Prostate gland (tissue), 2 donors: ENCODE data around the gene SMIM1. TPM values are rescaled to one million over a fixed set of nuclear protein-coding genes. Genes with fewer than 3 reads are reported as not detected.
"Not testable (repeated sequence)": the region's sequence is repeated elsewhere in the genome, so short reads cannot be mapped to it uniquely, and the experiment has no call there.

ENCODE experiments used
- DNase-seq: peaks from one replicate; pipeline ENCODE4 v3.0.0-alpha.2; 2019; ENCODE audit warnings: low spot score
- H3K27ac ChIP-seq, 2 donors: fragments of 200-600 bp; sonication (generic); 2 replicates each; pipeline ENCODE4 v1.5.1; 2017 to 2019
- H3K27me3 ChIP-seq: fragments of 200-600 bp; sonication (generic); replicated peaks from 2 replicates; pipeline ENCODE4 v1.5.1; 2019; ENCODE audit not compliant: insufficient read depth
- H3K36me3 ChIP-seq, 2 donors: fragments of 200-600 bp; sonication (generic); 1 replicate in 1 of 2; 2 replicates in 1 of 2; pipeline versions ENCODE4 v1.5.1 to v1.8.1; 2017 to 2019
- H3K4me1 ChIP-seq: fragments of 200-600 bp; sonication (generic); replicated peaks from 2 replicates; pipeline ENCODE4 v1.5.1; 2019
- H3K4me3 ChIP-seq, 2 donors: fragments of 200-600 bp; sonication (generic); 2 replicates each; pipeline ENCODE4 v1.5.1; 2017 to 2019
- H3K9me3 ChIP-seq: fragments of 200-600 bp; sonication (generic); 2 replicates; pipeline ENCODE4 v1.5.1; 2017
- CTCF ChIP-seq, 4 experiments: fragments of 200-600 bp in 2 of 4; fragments of 450-650 bp in 2 of 4; sonication (generic) in 2 of 4; IDR thresholded peaks; 1 replicate in 3 of 4; 2 replicates in 1 of 4; pipeline ENCODE4 v1.5.1; 2016 to 2019; ENCODE audit warnings: antibody characterized with exemption in 4 of 4, mild to moderate bottlenecking in 2 of 4, moderate library complexity in 2 of 4
- POLR2A ChIP-seq: fragments of 450-650 bp; IDR thresholded peaks from one replicate; pipeline ENCODE4 v1.6.1; 2016; ENCODE audit warnings: antibody characterized with exemption, mild to moderate bottlenecking
- POLR2AphosphoS5 ChIP-seq: sonication (generic); formaldehyde crosslinking; IDR thresholded peaks from one replicate; pipeline ENCODE4 v1.6.1; 2017; ENCODE audit warnings: antibody characterized with exemption
- WGBS: methylation state at CpG from one replicate; pipeline ENCODE4 v1.1.5; 2018; 5-methylcytosine and 5-hydroxymethylcytosine counted together
- intact Hi-C: fragments of 100-400 bp; cut with DNase I; formaldehyde crosslinking; loops from one replicate; pipeline ENCODE4 v1.14.2; 2022
- total RNA-seq, 2 donors: library from RNA; depleted of rRNA; stranded (reverse); fragments of >200 nt; gene quantifications; one replicate each; pipeline ENCODE4 v1.1.0, GENCODE V29; 2016

Gene SMIM1
- total RNA-seq, 2 donors from 2014 or later, result 17.7 to 148 TPM

- DNase-seq, result no peak
- Histone ChIP-seq H3K4me3 (no peak overlapping the region), H3K4me1 (peaks cover 4% of the 10 kb centered on the region), H3K27ac (no peak overlapping the region), H3K9me3 (no peaks in the 10 kb centered on the region), H3K36me3 (no peaks in the 10 kb centered on the region), H3K27me3 (no peaks in the 10 kb centered on the region)
- WGBS, result 89% methylated on average over 11 of the region's 11 CpGs
- intact Hi-C loops, result no loop called here
- no peak for TF ChIP-seq POLR2AphosphoS5
- no peak for TF ChIP-seq POLR2A
- TF ChIP-seq CTCF (IDR thresholded peaks at IDR 0.05), result no peak
Observed at GRCh38 chr1:3799976-3800685, 27.6 kb downstream of the SMIM1 start.

GRCh38 chr1:3800795-3801194 lies 28.2 kb downstream of the SMIM1 start:
- H3K27ac ChIP-seq, H3K4me1 ChIP-seq, intact Hi-C loops, H3K4me3 ChIP-seq, H3K9me3 ChIP-seq, H3K36me3 ChIP-seq, H3K27me3 ChIP-seq, DNase-seq: not testable (repeated sequence)
- WGBS, result 89% methylated on average over 3 of the region's 3 CpGs

GRCh38 chr1:3803905-3804626 lies 31.5 kb downstream of the SMIM1 start:
- no peaks in the 10 kb centered on the region for H3K9me3 ChIP-seq
- H3K27me3 ChIP-seq, result no peaks in the 10 kb centered on the region
- no peak overlapping the region for H3K27ac ChIP-seq
- no peaks in the 10 kb centered on the region for H3K36me3 ChIP-seq
- TF ChIP-seq POLR2A, result no peak
- no peak for TF ChIP-seq CTCF (IDR thresholded peaks at IDR 0.05)
- TF ChIP-seq POLR2AphosphoS5, result no peak
- intact Hi-C loops, result no loop called here
- no peak for DNase-seq
- WGBS, result 51% methylated on average over 19 of the region's 19 CpGs
- no peak overlapping the region for H3K4me3 ChIP-seq
- H3K4me1 ChIP-seq, result no peaks in the 10 kb centered on the region

GRCh38 chr1:3804627-3804944 lies 32.0 kb downstream of the SMIM1 start:
- H3K4me1 ChIP-seq, intact Hi-C loops: not testable (repeated sequence)
- WGBS, result 59% methylated on average over 7 of the region's 7 CpGs

GRCh38 chr1:3805038-3805437 lies 32.5 kb downstream of the SMIM1 start:
- no peaks in the 10 kb centered on the region for H3K27me3 ChIP-seq
- H3K27ac ChIP-seq, result no peak overlapping the region
- intact Hi-C loops, result no loop called here
- TF ChIP-seq POLR2AphosphoS5 (no peak), POLR2A (no peak), CTCF (IDR thresholded peaks at IDR 0.05) (no peak)
- H3K4me3 ChIP-seq, result no peak overlapping the region
- DNase-seq, result no peak
- no peaks in the 10 kb centered on the region for H3K4me1 ChIP-seq
- WGBS, result 75% methylated on average over 11 of the region's 11 CpGs
- H3K9me3 ChIP-seq, result no peaks in the 10 kb centered on the region
- H3K36me3 ChIP-seq, result no peaks in the 10 kb centered on the region

More at GRCh38 chr1:3804627-3804944, 32.0 kb downstream of the SMIM1 start:
- not testable (repeated sequence) for H3K36me3 ChIP-seq, DNase-seq, H3K27ac ChIP-seq, H3K4me3 ChIP-seq, H3K9me3 ChIP-seq, H3K27me3 ChIP-seq

- WGBS, result 88% methylated on average over 4 of the region's 5 CpGs
- no peaks in the 10 kb centered on the region for H3K27me3 ChIP-seq
Observed at GRCh38 chr1:3807769-3808168, 35.2 kb downstream of the SMIM1 start.

More at GRCh38 chr1:3807769-3808168, 35.2 kb downstream of the SMIM1 start:
- Histone ChIP-seq H3K4me3 (no peak overlapping the region), H3K9me3 (no peaks in the 10 kb centered on the region), H3K36me3 (no peaks in the 10 kb centered on the region), H3K4me1 (no peaks in the 10 kb centered on the region), H3K27ac (no peak overlapping the region)
- no peak for DNase-seq
- TF ChIP-seq CTCF (IDR thresholded peaks at IDR 0.05) (no peak), POLR2A (no peak), POLR2AphosphoS5 (no peak)
- intact Hi-C loops, result no loop called here
